Left forelimb (tissue), 1 donor: ENCODE measurements around the gene DUSP9.

Experiments used
- DNase-seq: peaks from one replicate; pipeline ENCODE4 v3.0.0-alpha.2; 2018; ENCODE audit warnings: low spot score

The DUSP9 gene

DNA sequence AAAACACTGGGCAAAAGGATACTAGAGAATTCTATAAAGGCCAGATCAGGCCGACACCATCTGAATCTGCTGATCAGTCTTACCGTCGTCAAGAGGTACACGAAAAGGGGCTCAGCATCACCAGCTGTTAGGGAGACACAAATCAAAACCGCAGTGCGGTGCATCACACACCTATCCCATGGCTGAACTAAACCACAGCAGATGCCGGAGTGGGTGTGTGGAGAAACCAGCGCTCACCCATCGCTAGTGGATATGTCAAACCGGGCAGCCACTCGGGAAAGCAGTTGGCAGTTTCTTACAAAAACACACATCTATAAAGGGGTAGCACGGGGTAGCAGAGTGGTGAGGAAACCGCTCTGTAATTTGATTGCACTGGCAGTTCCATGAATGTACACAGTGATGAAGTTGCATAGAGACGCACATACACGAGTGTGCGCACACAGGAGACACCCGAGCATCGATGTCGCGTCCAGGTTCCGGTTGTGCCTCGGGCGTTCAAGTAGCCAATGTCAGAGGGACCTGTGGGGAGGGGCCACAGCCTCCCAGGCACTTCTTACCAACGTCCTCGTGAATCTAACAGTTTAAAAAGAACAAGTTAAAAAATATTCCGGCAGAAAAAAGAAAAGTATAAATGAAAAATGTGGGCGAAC is 24.9 kb upstream of the DUSP9 start:
- no peak for DNase-seq

DNA sequence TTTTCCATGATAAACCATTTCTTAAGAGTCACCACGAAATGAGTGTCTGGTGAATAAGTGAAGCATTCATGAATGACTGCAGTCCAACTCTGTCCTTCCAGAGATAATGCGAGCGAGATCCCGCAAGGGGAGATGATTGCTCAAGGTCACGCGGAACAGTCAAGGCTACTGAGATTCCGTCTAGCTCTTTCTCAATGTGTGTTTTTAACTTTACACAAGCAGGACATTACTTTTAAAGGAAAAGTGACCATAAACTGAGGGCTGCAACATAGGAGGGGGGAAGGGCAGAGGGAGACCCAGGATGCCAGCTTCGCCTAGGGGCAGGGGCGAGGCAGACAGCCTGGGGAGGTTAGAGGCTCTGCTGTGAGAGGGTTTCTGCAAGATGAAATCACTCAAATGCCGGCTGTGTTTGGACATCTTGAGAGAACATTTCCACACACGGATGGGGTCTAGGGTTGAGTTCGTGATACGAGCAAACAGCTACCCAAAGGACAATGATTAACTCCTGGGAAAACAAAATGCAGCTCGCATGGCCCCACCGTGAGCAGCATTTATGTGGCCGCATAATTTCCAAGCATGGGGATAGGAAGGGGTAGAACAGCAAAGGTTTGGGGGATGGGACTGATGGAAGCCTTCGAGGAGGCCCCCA is 24.2 kb upstream of the DUSP9 start:
- no peak for DNase-seq

DNA sequence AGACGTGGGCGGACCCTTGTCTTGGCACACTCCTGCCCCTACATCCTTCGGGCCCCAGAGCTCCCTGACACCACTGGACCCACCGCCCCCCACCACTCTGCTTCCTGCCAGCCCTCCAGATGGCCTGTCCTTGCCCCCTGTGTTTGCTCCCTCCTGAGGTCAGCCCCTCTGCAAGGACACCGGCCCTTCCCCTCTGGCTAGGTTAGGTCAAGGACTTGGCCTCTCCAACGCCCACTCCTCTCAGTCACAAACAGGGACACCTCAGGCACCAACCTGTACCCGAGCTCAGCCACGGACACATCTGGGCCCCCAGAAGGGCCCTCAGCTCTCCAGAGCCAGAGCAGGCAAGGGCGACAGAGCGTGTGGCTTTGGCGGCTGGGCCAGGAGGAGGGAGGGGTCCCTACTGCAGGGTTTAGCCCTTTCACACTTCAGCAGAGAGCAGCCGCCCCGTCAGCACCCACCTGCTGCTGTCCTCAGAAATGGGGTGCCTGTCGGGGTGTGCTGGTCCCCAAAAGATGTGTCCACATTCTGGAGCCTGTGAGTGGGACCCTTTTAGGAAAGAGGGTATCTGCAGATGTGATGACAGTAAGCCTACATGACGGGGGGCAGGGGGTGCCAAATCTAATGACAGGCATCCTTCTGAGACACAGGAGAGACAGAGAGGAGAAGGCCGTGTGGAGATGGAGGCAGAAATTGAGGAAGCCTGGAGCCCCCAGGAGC is 23.5 kb upstream of the DUSP9 start:
- no peak for DNase-seq

DNA sequence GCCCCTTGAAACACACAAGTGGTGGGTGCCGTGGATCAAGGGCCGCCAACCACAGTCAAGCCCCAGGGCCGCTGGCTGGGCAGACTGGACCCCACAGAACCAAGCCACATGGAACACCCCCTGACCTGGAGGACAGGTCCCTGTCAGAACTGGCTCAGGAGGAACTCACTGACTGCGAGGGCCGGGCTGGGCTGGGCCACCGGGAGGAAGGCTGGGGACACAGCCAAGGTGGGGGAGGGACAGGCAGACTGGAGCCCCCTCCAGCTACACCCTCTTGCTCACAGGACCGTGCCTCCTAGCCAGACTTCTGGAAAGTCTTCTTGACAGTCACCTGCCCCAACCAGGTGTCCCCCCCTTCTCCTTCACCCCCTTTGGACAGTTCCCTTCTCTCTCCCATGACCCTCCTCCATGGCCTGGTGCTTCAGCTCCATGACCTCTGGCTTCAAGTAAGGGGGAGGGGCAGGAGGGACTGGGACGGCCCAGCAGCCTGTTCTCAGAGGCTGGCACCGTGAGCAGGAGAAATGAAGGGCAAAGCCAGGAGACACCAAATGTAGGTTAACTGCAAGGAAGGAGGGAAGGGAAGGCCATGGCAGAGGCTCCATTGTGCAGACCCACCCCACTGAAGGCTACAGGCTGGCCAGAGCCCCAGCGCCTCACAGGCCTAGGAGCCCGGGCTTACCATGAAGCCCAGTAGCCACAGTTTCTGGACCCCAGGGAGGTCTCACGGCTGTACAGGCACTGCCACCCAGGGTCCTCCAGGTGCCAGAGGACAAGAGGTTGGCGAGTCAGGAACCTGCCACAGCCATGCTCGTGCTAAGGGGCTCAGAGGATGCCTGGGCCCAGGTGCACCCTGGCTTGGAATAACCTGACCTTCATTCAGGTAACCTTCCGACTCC is 22.6 kb upstream of the DUSP9 start:
- DNase-seq = no peak

DNA sequence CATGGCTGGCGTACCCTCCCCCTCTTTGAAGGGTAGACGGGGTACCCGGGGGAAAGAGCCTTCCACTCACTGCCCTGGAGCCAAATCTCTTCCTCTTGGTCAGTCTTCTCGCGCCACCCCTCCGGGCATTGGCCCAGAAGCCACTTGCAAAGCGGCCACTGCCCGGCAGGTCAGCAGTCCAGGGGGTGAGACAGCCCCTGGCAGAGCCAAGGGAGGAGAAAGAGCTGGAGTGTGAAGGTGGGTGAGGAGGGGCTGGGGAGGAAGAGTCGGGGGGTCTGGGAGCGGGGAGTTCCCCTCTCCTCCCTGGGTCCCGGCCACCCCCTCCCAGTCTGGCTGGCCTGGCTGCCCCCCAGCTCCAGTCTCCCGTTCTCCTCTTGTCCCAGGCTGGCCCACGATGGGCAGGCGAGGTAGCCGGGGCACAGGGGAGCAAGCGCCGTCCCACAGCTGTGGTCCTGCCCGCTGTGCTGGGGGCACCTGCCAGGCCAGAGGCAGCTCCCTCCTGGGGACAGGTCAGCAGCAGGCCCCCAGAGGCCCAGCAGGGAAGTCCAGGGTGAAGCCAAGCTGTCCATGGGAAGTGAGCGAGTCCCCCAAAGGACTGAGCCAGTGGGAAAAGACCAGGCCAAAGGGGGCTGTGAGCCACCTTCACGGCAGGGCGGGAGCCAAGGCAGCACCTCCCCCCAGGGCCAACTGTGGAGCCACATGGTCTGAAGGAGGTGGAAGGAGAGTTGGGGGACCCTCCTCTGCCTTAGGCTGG is 21.6 kb upstream of the DUSP9 start:
- no peak for DNase-seq

DNA sequence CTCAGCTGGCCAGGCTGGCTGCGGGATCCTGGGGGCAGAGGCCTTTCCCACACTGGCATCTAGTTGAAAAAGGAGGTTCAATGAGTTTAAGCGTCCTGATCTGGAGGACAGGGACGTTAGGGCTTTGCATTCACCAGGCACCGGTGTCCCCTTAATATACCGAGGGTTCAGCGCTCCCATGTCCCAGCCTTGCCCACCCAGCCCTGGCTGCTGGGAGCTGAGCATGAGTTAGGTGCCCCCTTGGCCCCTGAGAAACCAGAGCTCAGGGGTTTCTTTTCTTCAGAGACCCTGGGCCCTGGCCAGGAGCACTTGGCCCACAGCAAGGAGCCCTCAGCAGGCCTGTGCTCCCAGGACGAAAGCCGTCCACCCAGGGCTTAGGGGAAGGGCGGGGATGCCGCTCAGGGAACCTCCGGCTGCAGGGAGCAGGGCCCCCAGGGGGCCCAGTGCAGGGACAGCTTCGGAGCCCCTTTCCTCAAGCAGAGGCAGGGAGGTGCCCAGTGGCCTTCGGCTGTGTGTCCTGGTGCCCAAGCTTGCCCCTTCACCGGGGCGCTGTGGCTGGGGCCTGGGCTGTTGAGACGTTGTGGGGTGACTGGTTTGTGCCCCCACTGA is 20.9 kb upstream of the DUSP9 start:
- DNase-seq = no peak

DNA sequence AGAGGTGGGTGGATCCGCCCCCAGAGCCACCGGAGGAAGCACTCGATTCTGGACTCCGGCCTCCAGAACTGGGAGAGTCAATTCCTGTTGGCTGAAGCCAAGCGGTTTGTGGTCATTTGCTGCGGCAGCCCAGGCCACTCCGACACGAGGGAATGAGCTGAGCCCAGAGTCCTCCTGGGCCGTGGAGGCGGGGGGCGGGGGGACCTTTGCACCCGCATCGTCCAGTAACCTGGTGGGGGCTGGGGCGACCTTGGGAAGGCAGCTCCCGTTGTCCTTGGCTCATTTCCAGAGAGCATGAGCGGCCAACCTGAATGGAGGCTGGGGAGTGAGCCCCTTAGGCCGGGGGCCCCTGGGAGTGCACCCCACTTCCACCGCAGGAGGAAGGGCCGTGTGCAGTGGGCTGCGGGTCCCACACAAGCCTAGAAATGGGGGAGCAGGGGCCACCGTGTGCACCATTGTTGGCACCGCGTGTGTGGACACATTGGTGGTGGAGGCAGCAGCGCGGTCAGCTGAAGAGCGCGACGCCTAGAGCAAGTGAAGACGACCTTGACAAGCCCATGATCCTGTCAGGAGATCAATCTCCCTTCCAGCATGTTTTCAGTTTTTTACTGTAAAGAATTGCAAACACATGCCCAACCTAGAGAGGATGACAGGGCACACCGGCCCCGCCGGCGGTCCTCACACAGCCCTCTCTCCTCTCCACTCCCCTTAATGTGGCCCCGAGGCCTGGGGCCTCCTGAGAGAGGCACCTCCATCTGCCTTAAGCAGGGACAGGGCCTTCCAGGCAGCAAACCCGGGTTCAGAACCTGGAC is 19.9 kb upstream of the DUSP9 start:
- DNase-seq = no peak

DNA sequence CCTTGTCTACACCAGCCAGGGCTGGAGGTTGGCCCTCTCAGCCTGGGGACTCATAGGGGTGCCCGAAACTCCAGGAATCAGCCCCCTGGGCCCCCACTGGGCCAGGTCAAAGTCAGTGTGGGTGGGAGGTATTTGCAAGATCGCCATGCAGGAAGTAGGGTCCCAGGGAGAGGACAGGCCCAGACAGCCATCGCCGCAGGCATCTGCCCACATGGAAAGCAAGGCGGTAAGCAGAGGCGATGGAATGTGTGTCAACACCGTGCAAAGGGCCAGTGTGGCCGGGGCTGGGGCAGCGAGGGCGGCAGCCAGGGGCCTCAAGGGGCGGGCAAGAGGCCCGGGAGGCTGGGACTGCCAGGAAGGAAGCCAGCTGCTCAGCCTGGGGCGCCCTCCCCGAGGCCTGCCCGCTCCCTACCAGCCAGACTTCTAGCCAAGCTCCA is 19.3 kb upstream of the DUSP9 start:
- DNase-seq = no peak

DNA sequence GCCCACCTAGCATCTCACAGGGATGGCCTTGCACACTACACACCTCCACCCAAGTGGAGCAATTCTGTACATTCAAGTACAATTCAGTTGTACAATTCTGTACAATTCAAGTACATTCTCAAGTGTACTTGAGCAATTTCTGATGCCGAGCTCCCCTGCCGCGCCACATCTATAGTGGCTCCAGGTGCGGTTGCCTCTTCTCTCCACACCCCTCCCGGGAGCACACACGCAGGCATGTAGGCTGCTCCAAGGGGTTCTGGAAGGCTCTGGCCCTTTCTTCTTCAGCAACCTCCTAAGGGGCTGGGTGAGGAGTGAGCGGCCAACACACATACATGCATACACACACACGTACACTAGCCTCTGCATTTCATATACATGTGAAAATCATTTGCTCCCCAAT is 18.9 kb upstream of the DUSP9 start:
- DNase-seq = no peak

DNA sequence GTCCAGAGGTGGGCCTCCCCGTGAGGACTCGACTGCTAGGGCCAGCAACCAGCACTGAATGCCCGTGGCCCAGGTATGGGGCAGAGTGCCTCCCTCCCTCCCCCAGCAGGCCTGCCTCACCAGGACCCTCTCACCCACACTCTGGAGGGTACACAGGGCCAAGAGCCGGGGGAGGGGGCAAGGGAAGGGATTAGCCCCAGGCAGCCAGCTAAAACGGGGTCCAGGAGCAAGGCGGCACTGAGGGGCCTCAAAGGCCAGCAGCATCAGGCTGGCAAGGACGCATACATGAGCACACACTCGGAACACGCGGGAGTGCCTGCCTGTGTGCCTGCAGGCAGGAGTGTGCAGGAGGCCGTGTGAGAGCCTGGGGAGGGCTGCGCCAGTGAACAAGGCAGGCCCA is 18.3 kb upstream of the DUSP9 start:
- DNase-seq = no peak

DNA sequence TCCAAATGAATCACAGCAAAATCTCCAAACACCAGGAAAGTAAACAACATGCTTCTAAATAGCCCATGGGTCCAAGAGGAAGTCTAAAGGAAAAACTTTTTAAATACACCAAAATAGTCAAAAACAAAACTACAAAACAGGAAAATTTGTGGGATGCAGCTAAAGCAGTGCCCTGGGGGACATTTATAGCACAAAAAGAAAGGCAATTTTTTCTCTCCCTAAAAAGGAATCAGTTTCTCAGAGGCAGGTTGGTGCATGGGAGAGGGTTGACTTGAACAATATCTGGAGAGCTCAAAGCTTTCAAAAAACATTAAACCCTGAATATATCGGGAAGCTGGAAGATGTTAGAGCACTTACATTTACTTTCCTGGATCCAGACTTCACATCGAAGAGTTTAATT is 15.7 kb upstream of the DUSP9 start:
- no peak for DNase-seq

DNA sequence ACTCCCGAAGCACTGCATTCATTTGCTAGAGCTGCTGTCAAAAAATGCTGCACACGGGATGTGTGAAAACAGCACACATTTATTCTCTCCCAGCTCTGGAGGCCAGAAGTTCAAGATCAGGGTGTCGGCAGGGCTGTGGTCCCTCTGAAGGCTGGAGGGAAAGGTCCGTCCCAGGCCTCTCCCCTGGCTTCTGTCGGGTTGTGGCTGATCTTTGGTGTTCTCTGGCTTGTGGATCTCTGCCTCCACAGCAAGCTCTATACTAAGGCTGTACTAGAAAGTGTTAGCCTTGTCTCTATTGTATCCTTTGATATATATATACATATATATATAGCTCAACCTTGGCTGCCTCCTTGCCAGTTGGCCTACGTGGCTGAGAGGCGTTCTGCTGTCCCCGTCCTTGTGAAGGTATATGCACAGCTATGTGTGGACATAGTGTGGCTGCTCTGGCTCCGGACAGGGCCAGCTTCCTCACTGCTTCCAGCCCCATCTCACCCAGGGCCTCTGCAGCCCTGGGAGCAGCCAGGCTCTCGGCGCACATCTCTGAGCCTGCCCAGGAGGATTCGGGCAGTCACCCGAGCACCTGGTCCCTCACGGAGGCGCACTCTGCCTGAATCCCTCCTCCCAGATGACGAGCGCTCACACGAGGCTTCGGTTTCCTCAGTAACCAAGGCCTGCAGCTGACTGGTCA is 15.0 kb upstream of the DUSP9 start:
- DNase-seq = no peak

DNA sequence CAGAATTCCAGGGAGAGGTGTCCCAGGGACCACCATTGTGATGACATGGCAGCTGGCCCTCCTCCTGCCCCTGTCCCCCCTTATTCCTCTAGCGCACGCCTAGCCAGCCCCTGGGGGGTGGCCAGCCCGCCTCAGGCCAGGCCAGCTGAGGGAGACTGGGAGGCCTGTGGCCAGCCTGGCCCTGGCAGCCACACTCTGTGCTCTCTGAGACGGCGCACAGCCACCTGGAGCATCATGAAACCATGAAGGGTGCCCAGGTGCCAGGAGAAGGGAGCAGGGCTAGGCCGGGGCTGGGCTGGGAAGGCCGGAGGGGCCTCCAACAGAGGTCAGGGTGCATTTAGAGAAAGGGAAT is 14.4 kb upstream of the DUSP9 start:
- DNase-seq = no peak

DNA sequence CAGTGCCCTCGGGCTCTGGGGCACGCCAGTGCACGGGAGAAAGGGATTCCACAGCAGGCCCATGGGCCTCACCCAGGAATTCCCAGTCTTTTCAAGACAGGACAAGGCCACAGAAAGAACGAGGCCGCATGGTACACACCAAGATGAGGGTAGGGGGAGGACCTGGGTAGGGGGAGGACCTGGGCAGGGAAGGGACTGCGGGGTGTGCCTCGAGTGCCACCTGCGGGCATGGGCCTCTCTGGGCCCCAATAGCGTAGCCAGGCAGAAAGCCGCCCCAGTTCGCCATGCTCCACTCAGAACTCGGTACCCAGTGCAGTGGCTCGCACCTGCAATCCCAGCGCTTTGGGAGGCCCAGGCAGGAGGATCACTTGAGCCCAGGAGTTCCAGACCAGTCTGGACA is 14.0 kb upstream of the DUSP9 start:
- DNase-seq = no peak

DNA sequence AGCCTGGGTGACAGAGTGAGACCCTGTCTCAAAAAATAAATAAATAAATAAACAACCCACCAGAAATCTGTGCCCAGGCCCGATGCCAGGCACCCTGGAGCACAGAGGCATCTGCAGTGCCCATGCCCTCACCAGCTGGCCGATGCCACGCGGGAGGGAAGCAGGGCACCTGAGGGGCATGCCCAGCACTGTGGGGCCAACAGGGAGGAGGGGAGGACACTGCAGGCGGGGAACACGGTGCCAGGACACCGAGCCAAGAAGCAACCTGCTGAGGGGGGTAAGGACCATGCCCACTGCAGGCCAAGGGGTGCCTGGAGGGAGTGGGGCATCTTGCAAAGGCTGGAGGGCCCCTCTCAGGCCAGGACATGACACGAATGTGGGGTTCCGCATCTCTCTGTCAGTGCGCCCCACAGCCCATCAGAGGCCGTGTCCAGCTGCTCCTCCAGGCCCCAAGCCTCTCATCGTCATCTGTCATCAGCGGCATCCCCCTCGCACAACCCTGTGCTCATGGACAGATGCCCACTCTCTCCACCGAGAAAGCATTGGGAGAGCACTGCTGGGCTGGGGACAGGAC is 13.3 kb upstream of the DUSP9 start:
- DNase-seq = no peak

DNA sequence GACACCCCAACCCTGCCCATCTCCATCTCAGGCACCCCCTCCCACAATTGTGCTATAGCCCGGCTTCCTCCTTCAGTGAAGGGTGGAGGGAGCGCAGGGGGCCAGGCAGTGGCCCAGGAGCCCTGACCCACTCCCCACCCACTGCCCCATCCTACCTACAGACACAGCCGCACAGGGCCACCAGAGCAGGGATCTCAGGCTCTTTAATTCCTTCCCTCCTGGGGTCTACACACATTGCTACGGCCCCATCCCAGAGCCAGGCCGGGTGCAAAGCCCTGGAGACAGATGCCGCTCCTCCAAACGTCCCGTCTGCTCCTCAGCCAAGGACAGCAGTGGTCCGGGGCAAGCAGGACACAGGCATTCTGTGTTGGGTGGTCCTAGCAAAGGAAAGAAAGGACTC is 12.8 kb upstream of the DUSP9 start:
- no peak for DNase-seq

DNA sequence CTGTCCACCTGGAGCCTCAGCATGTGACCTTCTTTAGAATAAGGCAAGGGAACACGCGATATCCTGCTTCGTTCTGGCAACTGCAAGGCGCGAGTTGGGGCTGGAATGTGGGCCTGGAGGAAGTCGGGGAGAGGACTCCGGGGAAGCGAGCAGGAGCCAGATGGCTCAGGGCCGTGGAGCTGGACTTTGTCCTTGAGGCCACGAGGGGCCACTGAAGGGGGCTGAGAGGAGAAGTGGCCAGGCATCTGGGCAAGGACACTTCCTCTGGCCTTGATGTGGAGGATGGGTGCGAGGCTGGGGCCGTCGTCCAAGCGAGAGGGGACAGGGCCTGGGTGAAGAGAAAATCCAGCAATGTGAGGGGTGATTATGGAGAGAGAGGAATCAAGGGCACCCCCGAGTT is 12.2 kb upstream of the DUSP9 start:
- DNase-seq = no peak

DNA sequence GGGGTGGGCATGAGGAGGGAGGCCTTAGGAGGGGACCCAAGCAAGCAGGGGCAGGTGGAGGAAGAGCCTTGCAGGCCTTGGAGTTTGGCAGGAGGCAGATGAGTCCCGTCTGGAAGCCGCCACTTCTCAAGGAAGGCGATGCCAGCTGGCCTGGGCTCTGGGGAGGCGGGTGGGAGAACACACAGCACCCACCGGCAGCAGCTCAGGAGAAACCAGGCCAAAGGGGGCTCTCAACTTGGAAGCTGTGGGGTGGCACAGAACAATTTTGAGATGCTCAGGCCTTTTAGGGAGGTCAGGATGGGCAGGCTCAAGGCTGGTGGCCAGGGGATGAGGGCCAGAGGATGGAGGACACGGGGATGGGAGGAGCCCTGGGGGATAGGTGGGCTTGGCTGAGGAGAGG is 11.6 kb upstream of the DUSP9 start:
- DNase-seq = no peak
